Fibroblast of villous mesenchyme (primary cell): Measurements from ENCODE around the gene ABCG2. TPM values are rescaled to one million over a fixed set of nuclear protein-coding genes. Genes with fewer than 3 reads are reported as not detected.
"Not testable (repeated sequence)": the region's sequence is repeated elsewhere in the genome, so short reads cannot be mapped to it uniquely, and the experiment has no call there.

Experiments used
- DNase-seq: peaks from one replicate; pipeline ENCODE4 v3.0.0-alpha.2; 2010; ENCODE audit warnings: low read depth
- H3K4me3 ChIP-seq: 2 replicates; pipeline ENCODE4 v1.5.1; 2011; ENCODE audit warnings: low read depth, mild to moderate bottlenecking, low read length
- CTCF ChIP-seq: IDR thresholded peaks from 2 replicates; pipeline ENCODE4 v1.5.1; 2012; ENCODE audit warnings: low read depth, mild to moderate bottlenecking, low read length; ENCODE audit not compliant: insufficient read depth
- total RNA-seq: library from RNA; depleted of rRNA; stranded (reverse); fragments of >200 nt; gene quantifications from 2 replicates; pipeline ENCODE4 v1.2.3, GENCODE V29; 2012

The ABCG2 gene
- total RNA-seq, 1 donor: 2.2 TPM

DNA sequence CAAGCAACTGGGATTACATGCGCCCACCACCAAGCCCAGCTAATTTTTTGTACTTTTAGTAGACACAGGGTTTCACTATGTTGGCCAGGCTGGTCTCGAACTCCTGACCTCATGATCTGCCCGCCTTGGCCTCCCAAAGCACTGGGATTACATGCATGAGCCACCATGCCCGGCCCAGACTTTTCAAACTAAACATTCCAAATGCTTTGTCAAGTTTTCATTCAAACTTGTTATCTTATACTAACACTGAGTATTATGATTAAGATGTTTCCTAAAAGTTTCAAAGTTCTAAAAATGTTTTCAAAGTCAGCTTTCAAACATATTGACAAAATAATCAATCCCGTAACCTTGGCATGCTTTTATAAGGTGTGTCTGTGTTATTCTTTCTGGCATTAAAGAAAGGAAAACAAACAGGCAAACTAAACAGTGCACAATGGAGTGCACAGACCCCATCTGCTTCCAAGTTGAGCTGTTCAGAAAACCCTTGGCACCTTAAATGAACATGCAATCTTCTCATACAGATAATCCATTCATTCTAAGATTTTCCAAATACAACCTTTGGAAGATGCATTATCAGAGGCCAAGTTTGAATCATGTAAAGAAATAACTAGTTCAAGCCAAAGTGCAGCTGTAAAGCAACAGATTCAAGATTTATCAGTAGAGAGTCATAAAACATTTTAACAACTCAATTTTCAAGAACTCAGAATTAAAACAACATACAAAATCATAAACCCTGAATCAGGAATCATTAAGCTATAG lies 49.1 kb downstream of the ABCG2 start:
- no peak overlapping the region for H3K4me3 ChIP-seq
- TF ChIP-seq CTCF: no peak
- DNase-seq: peak; percentile 6

GRCh38 chr4:88108747-88109122 lies 49.7 kb downstream of the ABCG2 start:
- TF ChIP-seq CTCF: no peak
- H3K4me3 ChIP-seq: no peak overlapping the region
- DNase-seq: no peak

- H3K4me3 ChIP-seq, DNase-seq: not testable (repeated sequence)
Observed at GRCh38 chr4:88108108-88108465, 50.4 kb downstream of the ABCG2 start.

DNA sequence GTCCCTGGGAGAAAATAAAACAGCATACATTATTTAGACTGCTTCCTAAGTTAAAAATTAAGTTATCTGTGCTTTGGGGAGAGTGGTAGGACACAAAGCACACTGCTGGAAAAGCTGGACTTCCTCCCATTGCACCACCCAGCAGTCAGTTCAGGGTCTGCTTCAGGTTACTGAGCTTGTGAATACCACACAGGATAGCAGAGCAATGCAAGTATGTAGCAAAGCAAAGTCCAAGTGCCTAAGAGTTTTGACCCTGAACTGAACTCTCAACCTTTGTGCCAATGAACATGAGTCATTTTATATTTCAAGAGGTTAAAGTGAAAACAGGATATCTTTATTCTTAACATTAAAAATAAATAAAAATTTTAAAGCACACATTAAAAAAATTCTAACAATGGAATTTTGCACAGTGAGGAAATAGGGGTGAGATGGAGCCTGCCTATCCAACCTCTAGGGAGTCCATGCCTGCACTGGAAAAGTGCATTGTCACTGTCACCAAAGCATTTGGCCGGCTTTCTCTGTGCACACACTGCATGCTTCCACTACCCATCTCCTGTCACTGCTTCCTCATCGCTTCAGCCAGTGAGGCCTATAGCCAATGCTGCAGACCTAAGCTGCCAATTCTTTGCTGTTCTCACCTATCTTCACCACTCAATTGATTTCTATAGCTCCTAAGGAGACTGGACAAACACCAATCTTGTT lies 50.9 kb downstream of the ABCG2 start:
- TF ChIP-seq CTCF: no peak
- DNase-seq: peak; percentile 16
- H3K4me3 ChIP-seq: no peak overlapping the region

- H3K4me3 ChIP-seq: no peak overlapping the region
- peak; percentile 5 for DNase-seq
- TF ChIP-seq CTCF: no peak
Observed at GRCh38 chr4:88106205-88106604, 52.2 kb downstream of the ABCG2 start.

- DNase-seq: peak; percentile 69
- TF ChIP-seq CTCF: no peak
Observed at GRCh38 chr4:88104902-88105610, 53.4 kb downstream of the ABCG2 start.

DNA sequence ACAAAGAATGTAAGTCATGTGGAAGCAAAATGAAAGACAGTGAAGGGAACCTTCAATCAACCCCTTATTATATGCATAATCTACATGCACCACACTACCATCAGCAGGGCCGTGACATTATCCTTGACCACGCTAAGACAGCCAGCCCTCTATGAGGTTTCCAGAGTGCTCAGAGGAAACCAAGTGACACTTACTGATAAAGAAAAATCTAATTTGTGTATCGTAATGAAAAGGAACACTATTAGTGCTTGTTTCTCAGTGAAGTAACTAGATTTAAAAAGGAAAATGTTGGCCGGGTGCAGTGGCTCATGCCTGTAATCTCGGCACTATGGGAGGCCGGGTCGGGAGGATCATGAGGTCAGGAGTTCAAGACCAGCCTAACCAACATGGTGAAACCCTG lies 56.4 kb downstream of the ABCG2 start:
- TF ChIP-seq CTCF: no peak
- no peak for DNase-seq
- no peak overlapping the region for H3K4me3 ChIP-seq

More at GRCh38 chr4:88104902-88105610, 53.4 kb downstream of the ABCG2 start:
- H3K4me3 ChIP-seq: no peak overlapping the region
